Body of pancreas (tissue), 4 donors: ENCODE measurements around the gene C4orf50.

Experiments
- POLR2A ChIP-seq, 3 donors: fragments of 450-650 bp; IDR thresholded peaks; one replicate each; pipeline ENCODE4 v1.6.1; 2016; ENCODE audit warnings: antibody characterized with exemption in 3 of 3, mild to moderate bottlenecking in 2 of 3
- TF ChIP-seq, protein P1 (sequence below), 7 experiments: fragments of 450-650 bp in 4 of 7; fragments of 200-600 bp in 3 of 7; sonication (generic) in 3 of 7; IDR thresholded peaks; one replicate each; pipeline ENCODE4 v1.5.1; 2016 to 2019; ENCODE audit warnings: antibody characterized with exemption in 7 of 7

DNA sequence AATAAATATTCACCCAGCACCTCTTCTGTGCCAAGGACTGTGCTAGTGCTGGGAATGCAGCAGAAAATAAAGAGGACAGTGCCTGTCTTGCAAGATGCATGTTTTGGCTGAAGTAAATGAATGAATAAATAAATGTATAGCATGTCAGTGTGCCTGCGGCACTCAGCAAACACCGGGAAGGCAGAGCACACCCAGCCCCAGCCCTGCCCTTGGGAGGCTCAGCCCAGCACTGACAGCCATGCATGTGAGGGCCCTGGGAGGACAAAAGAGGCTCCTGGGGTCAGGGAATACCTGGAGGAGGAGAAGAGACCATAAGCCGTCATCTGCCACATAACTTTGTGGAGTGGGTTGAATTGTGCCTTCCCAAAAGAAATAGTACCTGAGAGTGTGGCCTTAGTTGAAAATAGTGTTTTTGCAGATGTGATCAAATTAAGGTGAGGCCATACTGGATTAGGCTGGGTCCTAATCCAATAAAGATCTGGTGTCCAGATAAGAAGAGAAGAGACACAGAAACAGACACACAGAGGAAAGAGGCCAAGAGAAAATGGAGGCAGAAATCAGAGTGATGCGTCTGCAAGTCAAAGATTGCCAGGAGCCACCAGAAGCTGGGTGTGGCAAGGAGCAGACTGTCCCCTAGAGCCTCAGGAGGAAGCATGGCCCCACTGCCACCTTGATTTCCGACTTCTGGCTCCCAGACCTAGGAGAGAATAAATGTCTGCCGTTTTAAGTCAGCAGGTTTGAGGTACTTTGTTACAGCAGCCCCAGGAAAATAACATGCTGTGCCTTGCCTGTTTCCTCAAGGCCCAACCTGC, 16.3 kb downstream of the C4orf50 start:
- TF ChIP-seq POLR2A (IDR thresholded peaks at IDR 0.05): no peak
- TF ChIP-seq, protein P1, sequence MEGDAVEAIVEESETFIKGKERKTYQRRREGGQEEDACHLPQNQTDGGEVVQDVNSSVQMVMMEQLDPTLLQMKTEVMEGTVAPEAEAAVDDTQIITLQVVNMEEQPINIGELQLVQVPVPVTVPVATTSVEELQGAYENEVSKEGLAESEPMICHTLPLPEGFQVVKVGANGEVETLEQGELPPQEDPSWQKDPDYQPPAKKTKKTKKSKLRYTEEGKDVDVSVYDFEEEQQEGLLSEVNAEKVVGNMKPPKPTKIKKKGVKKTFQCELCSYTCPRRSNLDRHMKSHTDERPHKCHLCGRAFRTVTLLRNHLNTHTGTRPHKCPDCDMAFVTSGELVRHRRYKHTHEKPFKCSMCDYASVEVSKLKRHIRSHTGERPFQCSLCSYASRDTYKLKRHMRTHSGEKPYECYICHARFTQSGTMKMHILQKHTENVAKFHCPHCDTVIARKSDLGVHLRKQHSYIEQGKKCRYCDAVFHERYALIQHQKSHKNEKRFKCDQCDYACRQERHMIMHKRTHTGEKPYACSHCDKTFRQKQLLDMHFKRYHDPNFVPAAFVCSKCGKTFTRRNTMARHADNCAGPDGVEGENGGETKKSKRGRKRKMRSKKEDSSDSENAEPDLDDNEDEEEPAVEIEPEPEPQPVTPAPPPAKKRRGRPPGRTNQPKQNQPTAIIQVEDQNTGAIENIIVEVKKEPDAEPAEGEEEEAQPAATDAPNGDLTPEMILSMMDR (IDR thresholded peaks at IDR 0.05): no peak
